NCI-H526 (cell line): ENCODE data around the gene CBLN1.
"Not testable (repeated sequence)": the region's sequence is repeated elsewhere in the genome, so short reads cannot be mapped to it uniquely, and the experiment has no call there.

ENCODE experiments used
- DNase-seq, 2 experiments: peaks; one replicate each; lab custom pipeline; 2025; lab: John Stamatoyannopoulos, UW

The CBLN1 gene

GRCh38 chr16:49277766-49278566 lies 3.7 kb downstream of the CBLN1 start:
- DNase-seq: no peak

GRCh38 chr16:49277386-49277742 lies 4.3 kb downstream of the CBLN1 start:
- no peak for DNase-seq

- DNase-seq: no peak
Observed at GRCh38 chr16:49276646-49277385, 4.8 kb downstream of the CBLN1 start.

- DNase-seq: no peak
Observed at GRCh38 chr16:49275870-49276269, 5.8 kb downstream of the CBLN1 start.

- DNase-seq: peak in 1 of 2 experiments; percentile 39
Observed at GRCh38 chr16:49275050-49275730, 6.4 kb downstream of the CBLN1 start.

GRCh38 chr16:49274591-49274990 lies 7.0 kb downstream of the CBLN1 start:
- DNase-seq: peak in 1 of 2 experiments; percentile 28

- no peak for DNase-seq
Observed at GRCh38 chr16:49273771-49274170, 7.9 kb downstream of the CBLN1 start.

- DNase-seq: no peak
Observed at GRCh38 chr16:49271363-49271762, 10.3 kb downstream of the CBLN1 start.

GRCh38 chr16:49269201-49269600 lies 12.4 kb downstream of the CBLN1 start:
- no peak for DNase-seq

GRCh38 chr16:49268667-49269066 lies 13.0 kb downstream of the CBLN1 start:
- no peak for DNase-seq

GRCh38 chr16:49262501-49262900 lies 19.1 kb downstream of the CBLN1 start:
- DNase-seq: no peak

- DNase-seq: no peak
Observed at GRCh38 chr16:49261930-49262329, 19.7 kb downstream of the CBLN1 start.

GRCh38 chr16:49260956-49261530 lies 20.6 kb downstream of the CBLN1 start:
- DNase-seq: no peak

- DNase-seq: no peak
Observed at GRCh38 chr16:49260253-49260652, 21.4 kb downstream of the CBLN1 start.

GRCh38 chr16:49259330-49259729 lies 22.3 kb downstream of the CBLN1 start:
- DNase-seq: no peak

- DNase-seq: no peak
Observed at GRCh38 chr16:49250689-49251088, 30.9 kb downstream of the CBLN1 start.

- peak; percentile 83 to 88 for DNase-seq
Observed at GRCh38 chr16:49248227-49248626, 33.4 kb downstream of the CBLN1 start.

- DNase-seq: no peak
Observed at GRCh38 chr16:49236216-49236615, 45.4 kb downstream of the CBLN1 start.

GRCh38 chr16:49228335-49228734 lies 53.3 kb downstream of the CBLN1 start:
- DNase-seq: not testable (repeated sequence)
